HFF-Myc (cell line): Measurements from ENCODE around the gene PCDHGC5.
A peak's percentile ranks its signal among the peaks of the same experiment; 100 is the strongest.

Source experiments
- DNase-seq: peaks from one replicate; pipeline ENCODE4 v3.0.0-alpha.2; 2011; ENCODE audit warnings: low read depth; ENCODE audit errors: extremely low read depth
- H3K4me3 ChIP-seq: replicated peaks from 2 replicates; pipeline ENCODE4 v1.5.1; 2011; ENCODE audit warnings: low read depth, mild to moderate bottlenecking, control low read depth, low read length
- TF ChIP-seq, protein P1 (sequence below): IDR thresholded peaks from 2 replicates; pipeline ENCODE4 v1.5.1; 2012; ENCODE audit warnings: mild to moderate bottlenecking, low read depth, low read length, control low read depth; ENCODE audit errors: missing control alignments

Gene PCDHGC5

DNA sequence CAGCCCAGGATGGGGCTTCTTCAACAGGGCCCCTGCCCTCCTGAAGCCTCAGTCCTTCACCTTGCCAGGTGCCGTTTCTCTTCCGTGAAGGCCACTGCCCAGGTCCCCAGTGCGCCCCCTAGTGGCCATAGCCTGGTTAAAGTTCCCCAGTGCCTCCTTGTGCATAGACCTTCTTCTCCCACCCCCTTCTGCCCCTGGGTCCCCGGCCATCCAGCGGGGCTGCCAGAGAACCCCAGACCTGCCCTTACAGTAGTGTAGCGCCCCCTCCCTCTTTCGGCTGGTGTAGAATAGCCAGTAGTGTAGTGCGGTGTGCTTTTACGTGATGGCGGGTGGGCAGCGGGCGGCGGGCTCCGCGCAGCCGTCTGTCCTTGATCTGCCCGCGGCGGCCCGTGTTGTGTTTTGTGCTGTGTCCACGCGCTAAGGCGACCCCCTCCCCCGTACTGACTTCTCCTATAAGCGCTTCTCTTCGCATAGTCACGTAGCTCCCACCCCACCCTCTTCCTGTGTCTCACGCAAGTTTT, 23.6 kb downstream of the PCDHGC5 start:
- H3K4me3 ChIP-seq = peak overlapping the region; percentile 42
- peak; percentile 52 for DNase-seq
- TF ChIP-seq, protein P1, sequence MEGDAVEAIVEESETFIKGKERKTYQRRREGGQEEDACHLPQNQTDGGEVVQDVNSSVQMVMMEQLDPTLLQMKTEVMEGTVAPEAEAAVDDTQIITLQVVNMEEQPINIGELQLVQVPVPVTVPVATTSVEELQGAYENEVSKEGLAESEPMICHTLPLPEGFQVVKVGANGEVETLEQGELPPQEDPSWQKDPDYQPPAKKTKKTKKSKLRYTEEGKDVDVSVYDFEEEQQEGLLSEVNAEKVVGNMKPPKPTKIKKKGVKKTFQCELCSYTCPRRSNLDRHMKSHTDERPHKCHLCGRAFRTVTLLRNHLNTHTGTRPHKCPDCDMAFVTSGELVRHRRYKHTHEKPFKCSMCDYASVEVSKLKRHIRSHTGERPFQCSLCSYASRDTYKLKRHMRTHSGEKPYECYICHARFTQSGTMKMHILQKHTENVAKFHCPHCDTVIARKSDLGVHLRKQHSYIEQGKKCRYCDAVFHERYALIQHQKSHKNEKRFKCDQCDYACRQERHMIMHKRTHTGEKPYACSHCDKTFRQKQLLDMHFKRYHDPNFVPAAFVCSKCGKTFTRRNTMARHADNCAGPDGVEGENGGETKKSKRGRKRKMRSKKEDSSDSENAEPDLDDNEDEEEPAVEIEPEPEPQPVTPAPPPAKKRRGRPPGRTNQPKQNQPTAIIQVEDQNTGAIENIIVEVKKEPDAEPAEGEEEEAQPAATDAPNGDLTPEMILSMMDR = peak; percentile 82

DNA sequence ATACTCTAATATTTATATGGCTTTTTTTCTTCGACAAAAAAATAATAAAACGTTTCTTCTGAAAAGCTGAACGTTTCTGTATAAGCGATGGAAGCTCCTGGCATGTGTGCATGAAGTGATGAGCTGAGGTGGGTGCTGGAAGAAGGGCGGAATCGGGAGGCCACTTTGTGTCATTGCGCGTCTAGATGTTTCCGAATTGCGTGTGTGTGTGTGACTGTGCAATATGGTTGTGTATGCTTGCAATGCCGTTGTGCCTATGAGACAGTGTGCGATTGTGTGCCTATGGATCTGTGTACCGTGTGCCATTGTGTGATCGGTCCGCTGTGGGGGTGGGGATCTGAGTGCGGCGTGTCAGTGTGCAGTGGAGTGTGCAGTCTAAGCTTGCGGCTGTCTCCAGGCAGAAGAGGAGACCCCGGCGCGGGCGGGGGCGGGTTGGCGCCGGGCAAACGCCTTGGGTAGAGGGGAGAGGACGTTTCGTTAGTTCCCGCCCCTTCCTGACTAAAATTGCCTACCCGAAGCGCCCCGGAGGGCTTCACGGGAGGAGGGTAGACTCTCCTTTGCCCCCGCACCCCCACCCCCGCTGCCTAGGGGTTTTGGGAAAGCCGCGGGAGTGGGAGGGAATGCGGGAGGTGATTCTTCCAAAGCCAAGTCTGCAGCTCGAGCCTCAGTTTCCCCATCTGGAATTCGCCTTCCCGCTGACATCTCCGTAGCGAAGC, 24.2 kb downstream of the PCDHGC5 start:
- no peak for DNase-seq
- H3K4me3 ChIP-seq = peak overlapping the region; percentile 42
- TF ChIP-seq, protein P1 = no peak

DNA sequence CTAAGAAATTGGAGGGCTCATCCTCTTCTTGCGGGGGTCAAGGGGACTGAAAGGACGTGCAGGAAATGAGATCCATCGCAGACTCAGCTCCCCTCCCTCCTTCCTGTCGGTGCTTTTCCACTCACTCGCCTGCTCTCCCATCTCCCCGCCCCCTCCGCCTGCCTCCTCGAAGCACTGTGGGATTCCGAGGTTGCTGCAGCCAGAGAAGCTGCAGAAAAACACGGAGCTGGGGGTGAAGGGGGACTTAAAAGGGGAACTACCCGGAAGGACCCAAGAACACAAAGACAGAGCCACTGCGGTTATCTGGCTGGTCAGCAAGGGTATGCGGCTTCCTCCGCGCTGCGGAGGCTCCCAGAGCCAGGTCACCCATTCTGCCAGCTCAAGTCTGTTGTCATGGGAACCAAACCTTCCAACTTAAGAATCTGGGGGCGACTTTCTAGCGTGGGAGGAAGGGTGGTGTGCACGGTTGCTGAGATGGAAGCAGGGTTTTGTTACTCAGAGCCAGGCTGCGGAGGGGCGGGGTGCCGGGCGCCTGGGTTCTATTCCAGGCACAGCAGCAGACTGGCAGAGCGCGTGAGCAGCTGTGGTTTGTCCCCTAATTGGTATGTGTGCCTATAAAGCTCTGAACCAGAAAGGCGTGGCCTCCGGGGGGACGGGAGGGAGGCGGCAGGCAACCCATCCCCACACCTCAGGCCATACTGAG, 24.9 kb downstream of the PCDHGC5 start:
- DNase-seq = peak; percentile 74

DNA sequence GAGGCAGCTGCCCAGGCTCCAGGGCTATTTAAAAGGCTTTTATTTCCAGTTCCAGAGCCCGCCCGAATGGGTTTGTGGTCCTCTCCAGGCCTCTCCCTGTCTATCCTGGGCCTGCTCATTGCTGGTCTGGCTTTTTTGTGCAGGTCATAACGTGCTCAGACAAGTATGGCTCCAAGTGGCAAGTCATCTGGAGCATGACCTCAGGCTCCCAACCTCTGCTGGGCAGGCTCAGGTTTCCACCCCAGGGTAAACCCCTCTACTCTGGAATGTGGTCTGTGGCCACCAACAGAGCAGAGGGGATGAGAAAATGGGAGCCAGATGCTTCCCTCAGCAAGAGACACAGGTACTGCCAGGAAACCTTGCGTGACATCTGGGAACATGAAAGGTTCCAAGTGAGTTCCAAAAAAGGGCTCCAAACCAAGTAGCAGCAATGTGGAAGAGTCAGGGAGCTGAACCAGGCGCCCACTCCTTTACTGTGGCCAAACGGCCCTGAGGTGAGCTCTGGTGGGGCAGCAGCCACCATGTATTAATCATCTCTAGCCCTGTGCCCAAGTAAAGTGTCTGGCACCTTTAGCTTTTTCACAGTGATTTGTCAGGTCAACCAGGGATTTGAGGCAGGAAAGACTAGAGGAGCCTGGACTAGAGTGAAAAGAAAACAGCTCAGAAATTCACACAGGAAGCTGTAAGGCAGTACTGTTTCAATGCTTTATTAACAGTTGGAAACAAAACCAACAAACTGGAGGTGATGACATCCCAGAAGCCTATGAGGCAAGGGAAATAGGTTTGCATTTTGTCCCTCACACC, 25.7 kb downstream of the PCDHGC5 start:
- peak overlapping the region; percentile 42; the same call in 1 of the 2 replicates for H3K4me3 ChIP-seq
- TF ChIP-seq, protein P1 = no peak
- peak; percentile 94 for DNase-seq

More for the DNA sequence above, 24.9 kb downstream of the PCDHGC5 start:
- TF ChIP-seq, protein P1 = no peak
- H3K4me3 ChIP-seq = peak overlapping the region; percentile 42

DNA sequence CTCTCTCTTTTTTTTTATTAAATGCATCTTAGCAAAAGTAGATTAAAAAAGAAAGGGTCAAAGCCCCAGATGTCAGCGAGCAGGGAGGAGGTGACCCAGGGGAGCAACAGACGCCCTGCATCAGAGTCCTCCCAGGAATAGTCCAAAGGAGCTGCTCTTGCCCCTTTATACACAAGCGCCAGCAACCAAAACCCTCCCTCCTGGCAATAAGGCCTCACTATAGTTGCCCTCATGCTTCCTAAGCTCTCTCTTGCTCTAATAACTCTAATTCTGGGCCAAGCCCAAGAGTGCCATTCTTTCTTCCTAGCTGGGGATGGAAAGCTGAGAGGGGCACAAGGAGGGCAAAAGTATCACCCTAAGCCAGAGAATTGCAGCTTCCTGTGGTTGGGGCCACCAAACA, 26.3 kb downstream of the PCDHGC5 start:
- TF ChIP-seq, protein P1 = no peak
- no peak overlapping the region for H3K4me3 ChIP-seq
- no peak for DNase-seq

DNA sequence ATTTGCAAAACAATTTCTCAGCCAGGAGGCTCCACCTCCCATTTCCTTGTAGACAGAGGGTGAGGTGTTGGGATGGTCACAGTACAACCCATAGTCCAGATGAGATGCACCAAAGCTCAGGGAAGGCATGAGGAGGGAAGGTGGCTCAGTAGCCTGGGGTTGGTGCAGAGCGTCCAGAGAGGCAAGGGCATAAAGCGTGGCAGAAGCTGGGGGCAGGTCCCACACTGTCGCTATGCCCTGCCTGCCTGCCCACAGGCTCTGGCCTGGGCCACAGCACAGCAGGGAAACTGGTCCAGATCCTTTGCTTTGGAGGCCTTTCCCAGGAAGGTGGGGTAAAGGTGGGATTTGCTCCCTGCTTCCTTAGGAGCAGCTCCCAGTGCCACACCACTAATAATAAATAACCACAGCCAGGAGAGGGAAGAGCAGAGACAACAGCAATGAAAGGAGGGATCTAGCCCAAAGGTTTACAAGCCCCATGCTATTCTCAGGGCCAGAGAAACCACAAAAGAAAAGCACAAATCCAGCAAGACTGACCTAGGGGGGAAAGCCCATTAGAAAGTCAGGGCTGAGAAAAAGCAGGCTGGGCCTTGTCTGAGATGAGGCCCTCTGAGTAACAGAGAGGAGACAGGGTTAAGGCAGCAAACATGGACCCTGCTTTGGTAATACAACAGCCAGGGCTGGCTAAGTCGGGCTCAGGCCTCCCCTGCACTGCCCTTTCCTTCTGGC, 27.2 kb downstream of the PCDHGC5 start:
- H3K4me3 ChIP-seq = no peak overlapping the region
- no peak for DNase-seq
- TF ChIP-seq, protein P1 = no peak
